ACHN (cell line): ENCODE data around the gene CFAP68.
"Not testable (repeated sequence)": the region's sequence is repeated elsewhere in the genome, so short reads cannot be mapped to it uniquely, and the experiment has no call there.

ENCODE experiments used
- DNase-seq: peaks from one replicate; pipeline ENCODE4 v3.0.0-alpha.2; 2015
- in situ Hi-C: cut with HindIII; loops from 2 replicates; pipeline ENCODE4 v1.10.0; 2017; ENCODE audit warnings: low sequenced_read_pairs, low pct_ligation_motif_present, low pct_unique_long_range_greater_than_20kb

The CFAP68 gene

GRCh38 chr11:111855506-111855905 is 23.8 kb upstream of the CFAP68 start:
- in situ Hi-C loops: no loop called here
- no peak for DNase-seq

GRCh38 chr11:111860257-111860656 is 19.1 kb upstream of the CFAP68 start:
- DNase-seq: no peak
- in situ Hi-C loops: no loop called here

GRCh38 chr11:111870113-111870512 is 9.2 kb upstream of the CFAP68 start:
- in situ Hi-C loops: no loop called here

GRCh38 chr11:111870522-111870885 is 8.8 kb upstream of the CFAP68 start:
- in situ Hi-C loops: no loop called here
- no peak for DNase-seq

More at GRCh38 chr11:111870113-111870512, 9.2 kb upstream of the CFAP68 start:
- DNase-seq: no peak

- in situ Hi-C loops: no loop called here
- DNase-seq: peak; percentile 65
These were observed 8.3 kb upstream of the CFAP68 start, which contains the start of gene ALG9 for GRCh38 chr11:111870886-111871692. TSS of gene ALG9 (minus strand) at chr11:111871581. CDS start at chr11:111871482, 99 bp downstream.

GRCh38 chr11:111871693-111872161 is 7.6 kb upstream of the CFAP68 start:
- in situ Hi-C loops: no loop called here

GRCh38 chr11:111878385-111878848 is 924 bp upstream of the CFAP68 start:
- DNase-seq: peak; percentile 36
- in situ Hi-C loops: no loop called here

More at GRCh38 chr11:111871693-111872161, 7.6 kb upstream of the CFAP68 start:
- no peak for DNase-seq

GRCh38 chr11:111879637-111879960 is 258 bp downstream of the CFAP68 start:
- in situ Hi-C loops: no loop called here
- no peak for DNase-seq

GRCh38 chr11:111882202-111882601 is 2.9 kb downstream of the CFAP68 start:
- DNase-seq: no peak

GRCh38 chr11:111885053-111885452 is 5.7 kb downstream of the CFAP68 start:
- in situ Hi-C loops, DNase-seq: not testable (repeated sequence)

More at GRCh38 chr11:111882202-111882601, 2.9 kb downstream of the CFAP68 start:
- in situ Hi-C loops: no loop called here

- in situ Hi-C loops: no loop called here
- no peak for DNase-seq
These were observed 6.7 kb downstream of the CFAP68 start for GRCh38 chr11:111886032-111886431.

GRCh38 chr11:111886844-111887243 is 7.5 kb downstream of the CFAP68 start:
- in situ Hi-C loops: no loop called here
- no peak for DNase-seq

GRCh38 chr11:111905411-111905810 is 26.1 kb downstream of the CFAP68 start:
- in situ Hi-C loops: no loop called here
- no peak for DNase-seq

- in situ Hi-C loops: no loop called here
- no peak for DNase-seq
These were observed 27.3 kb downstream of the CFAP68 start for GRCh38 chr11:111906680-111907079.

GRCh38 chr11:111908639-111909305 is 29.4 kb downstream of the CFAP68 start:
- in situ Hi-C loops: no loop called here
- no peak for DNase-seq

- no peak for DNase-seq
- in situ Hi-C loops: no loop called here
These were observed 30.0 kb downstream of the CFAP68 start for GRCh38 chr11:111909378-111909777.

GRCh38 chr11:111910676-111911562 is 31.6 kb downstream of the CFAP68 start:
- in situ Hi-C loops: no loop called here
- no peak for DNase-seq

- in situ Hi-C loops: no loop called here
- DNase-seq: peak; percentile 50
These were observed 32.4 kb downstream of the CFAP68 start, which contains the start of gene CRYAB for GRCh38 chr11:111911563-111912401. TSS of gene CRYAB (minus strand) at chr11:111911770. CDS start at chr11:111911724, 46 bp downstream.
